D721Med (cell line): ENCODE results near the gene UBN1.

Experiments
- DNase-seq: peaks from one replicate; pipeline ENCODE4 v3.0.0; 2011; ENCODE audit warnings: low spot score; ENCODE audit not compliant: insufficient read length
- FAIRE-seq: peaks from 2 replicates; lab custom pipeline; 2011; peaks lifted over from hg19 to GRCh38; lab: Jason Lieb, UNC
- TF ChIP-seq, protein P1 (sequence below): IDR thresholded peaks from 2 replicates; pipeline ENCODE4 v1.5.1; 2012; ENCODE audit warnings: mild to moderate bottlenecking, control low read depth; ENCODE audit not compliant: insufficient read depth; ENCODE audit errors: missing control alignments

Gene UBN1, protein sequence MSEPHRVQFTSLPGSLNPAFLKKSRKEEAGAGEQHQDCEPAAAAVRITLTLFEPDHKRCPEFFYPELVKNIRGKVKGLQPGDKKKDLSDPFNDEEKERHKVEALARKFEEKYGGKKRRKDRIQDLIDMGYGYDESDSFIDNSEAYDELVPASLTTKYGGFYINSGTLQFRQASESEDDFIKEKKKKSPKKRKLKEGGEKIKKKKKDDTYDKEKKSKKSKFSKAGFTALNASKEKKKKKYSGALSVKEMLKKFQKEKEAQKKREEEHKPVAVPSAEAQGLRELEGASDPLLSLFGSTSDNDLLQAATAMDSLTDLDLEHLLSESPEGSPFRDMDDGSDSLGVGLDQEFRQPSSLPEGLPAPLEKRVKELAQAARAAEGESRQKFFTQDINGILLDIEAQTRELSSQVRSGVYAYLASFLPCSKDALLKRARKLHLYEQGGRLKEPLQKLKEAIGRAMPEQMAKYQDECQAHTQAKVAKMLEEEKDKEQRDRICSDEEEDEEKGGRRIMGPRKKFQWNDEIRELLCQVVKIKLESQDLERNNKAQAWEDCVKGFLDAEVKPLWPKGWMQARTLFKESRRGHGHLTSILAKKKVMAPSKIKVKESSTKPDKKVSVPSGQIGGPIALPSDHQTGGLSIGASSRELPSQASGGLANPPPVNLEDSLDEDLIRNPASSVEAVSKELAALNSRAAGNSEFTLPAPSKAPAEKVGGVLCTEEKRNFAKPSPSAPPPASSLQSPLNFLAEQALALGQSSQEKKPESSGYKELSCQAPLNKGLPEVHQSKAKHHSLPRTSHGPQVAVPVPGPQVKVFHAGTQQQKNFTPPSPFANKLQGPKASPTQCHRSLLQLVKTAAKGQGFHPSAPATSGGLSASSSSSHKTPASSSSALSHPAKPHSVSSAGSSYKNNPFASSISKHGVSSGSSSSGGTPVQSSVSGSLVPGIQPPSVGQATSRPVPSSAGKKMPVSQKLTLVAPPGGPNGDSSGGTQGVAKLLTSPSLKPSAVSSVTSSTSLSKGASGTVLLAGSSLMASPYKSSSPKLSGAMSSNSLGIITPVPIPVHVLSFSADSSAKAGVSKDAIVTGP (N-terminal part only)

DNA sequence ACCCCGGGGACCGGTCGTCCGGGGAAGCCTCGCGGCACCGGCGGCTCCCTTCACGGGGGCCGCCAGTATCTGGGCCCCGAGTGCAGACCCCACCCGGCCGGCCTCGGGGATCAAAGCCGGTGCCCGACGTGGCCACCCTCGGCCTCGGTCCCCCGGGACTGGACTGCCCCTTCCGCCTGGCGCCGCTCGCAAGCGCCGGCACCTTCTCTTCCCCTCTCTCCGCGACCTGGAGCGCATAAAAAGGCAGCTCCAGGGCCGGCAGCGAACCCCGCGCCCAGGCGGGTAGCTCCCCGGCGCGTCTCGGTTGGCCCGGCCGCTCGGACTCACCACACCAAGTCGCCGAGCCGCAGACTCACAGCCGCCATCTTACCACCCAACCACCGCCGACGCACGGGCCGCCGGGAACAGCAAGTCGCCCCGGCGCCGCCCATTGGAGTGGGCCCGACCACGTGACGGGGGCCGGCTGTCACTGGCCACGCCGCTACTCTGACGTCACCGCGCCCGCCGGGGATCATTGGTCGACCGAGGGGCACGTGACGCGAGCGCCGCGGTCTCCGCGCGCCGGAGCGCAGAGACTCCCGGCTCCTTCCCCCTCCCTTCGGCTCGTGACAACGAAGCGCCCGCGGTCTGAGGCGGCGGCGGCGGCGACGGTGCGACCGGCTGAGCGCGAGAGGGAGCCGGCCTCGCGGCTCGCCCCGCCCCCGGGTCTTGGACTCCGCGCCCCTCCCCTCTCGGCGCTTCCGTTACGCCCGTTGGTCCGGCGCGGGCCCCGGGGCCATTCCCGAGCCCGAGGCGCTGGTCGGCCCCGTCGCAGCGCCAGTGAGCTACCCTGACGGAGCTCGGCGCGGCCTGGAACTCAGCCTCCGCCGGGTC lies at the start of gene UBN1, which contains the start of gene GLYR1:
TSS of gene UBN1 (plus strand) at position 581 of the 873 bp plus-strand sequence. CDS start 5,437 bp downstream, outside the sequence.
TSS of gene GLYR1 (minus strand) at position 388 of the 873 bp plus-strand sequence. CDS start at position 365, 23 bp downstream.
- DNase-seq (peak; percentile 81), FAIRE-seq (no peak)
- TF ChIP-seq, protein P1, sequence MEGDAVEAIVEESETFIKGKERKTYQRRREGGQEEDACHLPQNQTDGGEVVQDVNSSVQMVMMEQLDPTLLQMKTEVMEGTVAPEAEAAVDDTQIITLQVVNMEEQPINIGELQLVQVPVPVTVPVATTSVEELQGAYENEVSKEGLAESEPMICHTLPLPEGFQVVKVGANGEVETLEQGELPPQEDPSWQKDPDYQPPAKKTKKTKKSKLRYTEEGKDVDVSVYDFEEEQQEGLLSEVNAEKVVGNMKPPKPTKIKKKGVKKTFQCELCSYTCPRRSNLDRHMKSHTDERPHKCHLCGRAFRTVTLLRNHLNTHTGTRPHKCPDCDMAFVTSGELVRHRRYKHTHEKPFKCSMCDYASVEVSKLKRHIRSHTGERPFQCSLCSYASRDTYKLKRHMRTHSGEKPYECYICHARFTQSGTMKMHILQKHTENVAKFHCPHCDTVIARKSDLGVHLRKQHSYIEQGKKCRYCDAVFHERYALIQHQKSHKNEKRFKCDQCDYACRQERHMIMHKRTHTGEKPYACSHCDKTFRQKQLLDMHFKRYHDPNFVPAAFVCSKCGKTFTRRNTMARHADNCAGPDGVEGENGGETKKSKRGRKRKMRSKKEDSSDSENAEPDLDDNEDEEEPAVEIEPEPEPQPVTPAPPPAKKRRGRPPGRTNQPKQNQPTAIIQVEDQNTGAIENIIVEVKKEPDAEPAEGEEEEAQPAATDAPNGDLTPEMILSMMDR: no peak

DNA sequence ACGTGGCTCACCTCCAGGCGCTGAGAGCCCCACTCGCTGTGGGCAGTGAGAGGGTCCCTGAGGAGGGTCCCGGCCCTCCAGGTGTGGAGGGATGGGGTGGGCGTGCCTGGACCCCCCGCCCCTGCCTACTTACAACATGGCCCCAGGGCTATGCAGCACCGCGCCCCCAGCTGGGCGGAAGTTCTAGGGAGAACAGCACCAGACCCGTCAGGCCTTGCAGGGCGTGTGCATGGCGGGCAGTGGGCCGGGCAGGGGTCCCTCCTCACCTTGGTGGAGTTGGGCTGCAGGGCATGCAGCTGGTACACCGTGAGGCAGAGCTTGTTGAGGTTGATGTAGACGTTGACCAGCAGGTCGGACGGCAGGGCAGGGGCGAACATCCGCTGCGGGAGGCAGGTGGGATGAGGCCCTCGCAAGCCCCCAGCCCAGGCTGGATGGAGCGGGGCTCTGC lies 49.5 kb upstream of the UBN1 start:
- FAIRE-seq (no peak), DNase-seq (no peak)
- TF ChIP-seq, protein P1: no peak

DNA sequence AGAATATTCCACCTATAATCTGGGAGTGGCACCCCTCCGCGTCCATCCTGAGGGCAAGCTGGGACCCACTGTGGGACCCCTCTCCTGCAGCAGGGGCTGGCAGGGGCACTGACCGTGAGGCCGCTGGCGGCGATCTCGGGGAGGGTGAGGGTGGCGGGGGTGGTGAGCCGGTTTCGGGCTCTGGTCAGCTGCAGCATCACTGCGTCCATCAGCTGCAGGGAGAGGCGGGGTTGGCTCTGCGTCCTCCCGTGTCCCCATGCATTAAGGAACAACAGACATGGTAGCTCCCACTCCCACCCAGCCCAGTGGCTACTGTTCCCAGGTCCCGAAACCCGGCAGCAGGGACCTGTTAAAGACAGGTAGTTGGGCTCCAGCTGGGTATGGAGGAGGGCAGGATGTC lies 48.8 kb upstream of the UBN1 start:
- TF ChIP-seq, protein P1: no peak
- FAIRE-seq (no peak), DNase-seq (no peak)

DNA sequence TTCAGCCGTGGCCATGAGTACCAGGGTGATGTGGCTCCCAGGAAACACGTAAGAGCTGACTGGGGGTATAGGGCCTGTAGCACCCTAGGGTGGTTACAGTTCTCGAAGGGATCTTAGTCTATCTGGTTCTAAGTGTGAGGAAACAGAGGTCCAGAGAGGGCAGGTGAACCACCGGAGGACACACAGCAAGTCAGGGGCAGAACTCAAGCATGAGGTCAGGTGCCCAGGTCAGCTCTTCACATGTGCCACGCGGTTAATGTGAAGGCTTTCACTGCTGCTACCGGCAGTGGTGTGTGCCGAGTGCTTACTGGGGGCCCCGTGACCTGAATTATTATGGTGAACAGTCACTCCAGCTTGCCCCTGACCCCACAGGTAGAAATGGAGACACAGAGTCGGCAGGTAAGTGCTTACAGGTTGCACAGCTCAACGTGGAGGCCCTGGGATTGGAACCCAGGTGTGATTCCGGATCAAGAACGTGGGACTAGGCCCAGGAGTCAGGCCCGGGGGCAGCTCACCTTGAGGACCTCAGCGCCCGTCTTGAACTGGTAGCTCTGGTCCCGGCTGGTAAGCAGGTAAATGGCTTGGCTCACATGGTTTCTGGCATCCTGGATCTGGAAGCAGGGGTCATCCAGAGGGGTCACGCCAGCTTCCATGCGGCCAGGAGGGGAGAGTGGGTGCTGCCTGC lies 48.0 kb upstream of the UBN1 start:
- no peak for DNase-seq
- TF ChIP-seq, protein P1: no peak
- FAIRE-seq: no peak

DNA sequence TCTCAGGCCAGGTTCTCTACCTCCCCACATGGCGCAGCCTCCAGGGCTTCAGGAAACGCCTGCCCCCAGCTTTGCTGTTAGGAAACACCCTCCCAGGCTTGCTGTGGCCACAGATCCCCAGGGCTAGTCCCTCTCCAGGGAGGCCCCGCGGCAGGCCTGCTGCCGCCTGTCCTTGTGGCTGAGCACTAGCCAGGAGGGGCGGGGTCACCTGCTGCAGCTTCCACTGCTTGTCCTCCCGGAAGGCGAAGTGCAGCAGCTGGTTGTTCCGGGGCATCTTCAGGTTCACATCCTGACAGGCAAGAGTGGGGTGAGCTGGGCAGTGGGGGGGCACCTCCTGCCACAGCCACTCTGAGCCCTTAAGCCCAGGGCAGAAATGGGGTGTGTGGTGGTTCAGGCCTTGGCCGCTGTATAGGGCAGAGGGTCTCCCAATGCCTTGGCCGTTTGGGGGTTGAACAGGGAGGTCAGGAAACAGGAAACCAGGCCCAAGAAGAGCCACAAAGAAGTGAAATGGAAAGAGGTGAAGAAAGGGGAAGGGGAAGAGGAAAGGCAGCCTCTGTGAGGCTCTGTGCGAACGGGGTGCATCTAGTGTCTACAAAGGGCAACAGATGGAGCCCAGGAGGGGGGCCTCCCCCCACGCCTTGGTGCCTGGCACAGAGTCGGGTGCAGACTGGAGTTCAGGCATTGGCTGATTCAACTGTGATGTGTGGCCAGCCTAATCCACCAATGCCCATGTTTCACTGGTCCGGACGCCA lies 46.8 kb upstream of the UBN1 start:
- no peak for FAIRE-seq

More for the DNA sequence above, 46.8 kb upstream of the UBN1 start:
- no peak for DNase-seq
- TF ChIP-seq, protein P1: no peak
